HL-60 (cell line): ENCODE data around the gene DIPK2A.

Experiments used
- DNase-seq, 2 experiments: peaks; one replicate each; pipeline ENCODE4 v3.0.0-alpha.2; 2010 to 2020; ENCODE audit warnings: low read depth in 1 of 2, low spot score in 1 of 2
- H3K27ac ChIP-seq: fragments of 250-450 bp; sonication (Bioruptor Pico); replicated peaks from 2 replicates; pipeline ENCODE4 v1.5.1; 2020; ENCODE audit warnings: mild to moderate bottlenecking, moderate library complexity
- H3K27me3 ChIP-seq: fragments of 250-450 bp; sonication (Bioruptor Pico); 2 replicates; pipeline ENCODE4 v1.5.1; 2021; ENCODE audit warnings: mild to moderate bottlenecking, moderate library complexity; ENCODE audit not compliant: insufficient read depth, poor library complexity, severe bottlenecking
- H3K4me3 ChIP-seq: replicated peaks from 2 replicates; pipeline ENCODE4 v1.5.1; 2011; ENCODE audit warnings: mild to moderate bottlenecking, control low read depth, low read length; ENCODE audit not compliant: insufficient read depth
- CTCF ChIP-seq: IDR thresholded peaks from one replicate; pipeline ENCODE4 v1.5.1; 2011; ENCODE audit warnings: low read length, control low read depth, inconsistent platforms; ENCODE audit not compliant: insufficient read depth
- GABPA ChIP-seq: IDR thresholded peaks from 2 replicates; pipeline ENCODE4 v1.6.1; 2012; ENCODE audit warnings: low read depth
- POLR2AphosphoS5 ChIP-seq: IDR thresholded peaks from 2 replicates; pipeline ENCODE4 v1.6.1; 2012; ENCODE audit warnings: low read depth
- REST ChIP-seq: IDR thresholded peaks from 2 replicates; pipeline ENCODE4 v1.6.1; 2012; ENCODE audit warnings: low read depth; ENCODE audit not compliant: insufficient replicate concordance
- SPI1 ChIP-seq: IDR thresholded peaks from 2 replicates; pipeline ENCODE4 v1.6.1; 2012; ENCODE audit warnings: low read depth, mild to moderate bottlenecking, borderline replicate concordance

DIPK2A gene

GRCh38 chr3:143963946-143964345 is 7.7 kb upstream of the DIPK2A start:
- TF ChIP-seq SPI1 (no peak), CTCF (no peak)
- DNase-seq = peak in 1 of 2 experiments; percentile 10
- Histone ChIP-seq H3K4me3 (no peak overlapping the region), H3K27ac (no peak overlapping the region), H3K27me3 (no peaks in the 10 kb centered on the region)

- peak in 1 of 2 experiments; percentile 54 for DNase-seq
- Histone ChIP-seq H3K27ac (peak overlapping the region; percentile 95), H3K4me3 (peak overlapping the region; percentile 98), H3K27me3 (no peaks in the 10 kb centered on the region)
- TF ChIP-seq CTCF (no peak), SPI1 (no peak)
Observed at GRCh38 chr3:143970773-143971358, 757 bp upstream of the DIPK2A start.

GRCh38 chr3:143972155-143972504 is 507 bp downstream of the DIPK2A start:
- peak overlapping the region; percentile 95 for H3K27ac ChIP-seq
- no peaks in the 10 kb centered on the region for H3K27me3 ChIP-seq
- peak; percentile 29 for TF ChIP-seq REST
- peak; percentile 53; the same call in 1 of the 2 replicates for TF ChIP-seq POLR2AphosphoS5
- TF ChIP-seq SPI1 = no peak
- DNase-seq = no peak
- H3K4me3 ChIP-seq = peak overlapping the region; percentile 98

- H3K27me3 ChIP-seq = no peaks in the 10 kb centered on the region
- DNase-seq = peak; percentile 67 to 90
- TF ChIP-seq REST (peak; percentile 11), CTCF (no peak), SPI1 (peak; percentile 79; the same call in 1 of the 2 replicates), GABPA (0 out of 2 replicates have a peak, but pooled peaks have one; percentile 18), POLR2AphosphoS5 (peak; percentile 12; the same call in 1 of the 2 replicates)
- peak overlapping the region; percentile 95 for H3K27ac ChIP-seq
- H3K4me3 ChIP-seq = peak overlapping the region; percentile 98
Observed at GRCh38 chr3:143972505-143973258, 1.1 kb downstream of the DIPK2A start.
